GM13976 (cell line): ENCODE results near the gene PPM1H.
"Not testable (repeated sequence)": the region's sequence is repeated elsewhere in the genome, so short reads cannot be mapped to it uniquely, and the experiment has no call there.

Source experiments
- DNase-seq: peaks from one replicate; pipeline ENCODE4 v3.0.0; 2012; ENCODE audit warnings: low spot score
- in situ Hi-C: fragments of 300-500 bp; cut with MboI; formaldehyde crosslinking; loops from one replicate; pipeline ENCODE4 v1.12.0; 2022; ENCODE audit warnings: low sequenced_read_pairs, mixed read lengths, inconsistent platforms; ENCODE audit not compliant: unreplicated experiment
- TF ChIP-seq, protein P1 (sequence below): IDR thresholded peaks from 2 replicates; pipeline ENCODE4 v1.5.1; 2012; ENCODE audit warnings: borderline replicate concordance, mild to moderate bottlenecking; ENCODE audit not compliant: insufficient read depth; ENCODE audit errors: extremely low read depth, missing control alignments, control extremely low read depth

Gene PPM1H

DNA sequence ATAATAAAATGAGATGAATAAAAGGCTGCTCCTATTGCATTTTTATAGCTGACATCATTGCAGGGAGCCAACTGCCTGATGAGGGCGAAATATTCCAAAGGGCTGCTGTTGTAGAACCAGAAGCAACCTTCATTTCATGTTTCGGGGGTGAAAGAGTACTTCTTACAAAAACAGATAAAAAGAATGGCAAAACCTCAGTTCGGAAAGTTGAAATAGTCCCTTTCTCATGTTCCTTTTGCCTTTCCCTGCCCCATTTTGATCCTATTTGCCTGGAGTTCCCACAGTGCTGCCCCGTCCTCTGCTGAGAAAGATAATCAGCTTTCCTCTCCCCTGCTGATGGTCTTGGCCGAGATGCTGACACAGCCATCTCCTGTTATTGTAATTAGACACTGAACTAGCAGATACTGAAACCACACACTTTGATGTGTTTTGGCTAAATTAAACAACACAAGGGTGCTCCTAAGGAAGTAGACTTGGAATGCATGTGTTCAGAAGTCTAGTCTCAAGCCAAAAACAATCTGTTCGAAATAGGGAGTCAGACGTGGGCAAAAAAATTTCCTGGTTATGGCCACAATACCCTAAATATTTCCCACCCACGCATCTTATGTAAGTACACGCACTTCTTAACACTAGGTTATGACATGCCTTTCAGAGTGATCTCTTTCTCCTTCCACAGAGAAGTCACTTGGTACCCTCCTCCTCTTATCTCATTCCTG, 117.2 kb downstream of the PPM1H start:
- TF ChIP-seq, protein P1, sequence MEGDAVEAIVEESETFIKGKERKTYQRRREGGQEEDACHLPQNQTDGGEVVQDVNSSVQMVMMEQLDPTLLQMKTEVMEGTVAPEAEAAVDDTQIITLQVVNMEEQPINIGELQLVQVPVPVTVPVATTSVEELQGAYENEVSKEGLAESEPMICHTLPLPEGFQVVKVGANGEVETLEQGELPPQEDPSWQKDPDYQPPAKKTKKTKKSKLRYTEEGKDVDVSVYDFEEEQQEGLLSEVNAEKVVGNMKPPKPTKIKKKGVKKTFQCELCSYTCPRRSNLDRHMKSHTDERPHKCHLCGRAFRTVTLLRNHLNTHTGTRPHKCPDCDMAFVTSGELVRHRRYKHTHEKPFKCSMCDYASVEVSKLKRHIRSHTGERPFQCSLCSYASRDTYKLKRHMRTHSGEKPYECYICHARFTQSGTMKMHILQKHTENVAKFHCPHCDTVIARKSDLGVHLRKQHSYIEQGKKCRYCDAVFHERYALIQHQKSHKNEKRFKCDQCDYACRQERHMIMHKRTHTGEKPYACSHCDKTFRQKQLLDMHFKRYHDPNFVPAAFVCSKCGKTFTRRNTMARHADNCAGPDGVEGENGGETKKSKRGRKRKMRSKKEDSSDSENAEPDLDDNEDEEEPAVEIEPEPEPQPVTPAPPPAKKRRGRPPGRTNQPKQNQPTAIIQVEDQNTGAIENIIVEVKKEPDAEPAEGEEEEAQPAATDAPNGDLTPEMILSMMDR, result no peak
- no peak for DNase-seq
- in situ Hi-C loops, result no loop called here

DNA sequence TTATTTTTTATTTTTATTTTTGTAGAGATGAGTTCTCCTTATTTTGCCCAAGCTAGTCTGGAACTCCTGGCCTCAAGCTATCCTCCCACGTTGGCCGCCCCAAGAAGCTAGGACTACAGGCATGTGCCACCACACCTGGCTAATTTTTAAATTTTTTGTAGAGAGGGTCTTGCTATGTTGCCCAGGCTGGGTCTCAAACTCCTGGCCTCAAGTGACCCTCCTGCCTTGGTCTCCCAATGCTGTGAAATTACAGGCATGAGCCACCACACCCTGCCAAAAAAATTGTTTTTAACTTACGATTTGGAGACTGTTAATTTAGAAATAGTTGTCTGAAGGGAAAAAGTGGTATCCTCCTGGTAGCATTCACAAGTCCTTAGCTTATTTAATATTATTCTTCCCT, 120.7 kb downstream of the PPM1H start:
- in situ Hi-C loops, result no loop called here
- DNase-seq, result no peak
- TF ChIP-seq, protein P1, result no peak

DNA sequence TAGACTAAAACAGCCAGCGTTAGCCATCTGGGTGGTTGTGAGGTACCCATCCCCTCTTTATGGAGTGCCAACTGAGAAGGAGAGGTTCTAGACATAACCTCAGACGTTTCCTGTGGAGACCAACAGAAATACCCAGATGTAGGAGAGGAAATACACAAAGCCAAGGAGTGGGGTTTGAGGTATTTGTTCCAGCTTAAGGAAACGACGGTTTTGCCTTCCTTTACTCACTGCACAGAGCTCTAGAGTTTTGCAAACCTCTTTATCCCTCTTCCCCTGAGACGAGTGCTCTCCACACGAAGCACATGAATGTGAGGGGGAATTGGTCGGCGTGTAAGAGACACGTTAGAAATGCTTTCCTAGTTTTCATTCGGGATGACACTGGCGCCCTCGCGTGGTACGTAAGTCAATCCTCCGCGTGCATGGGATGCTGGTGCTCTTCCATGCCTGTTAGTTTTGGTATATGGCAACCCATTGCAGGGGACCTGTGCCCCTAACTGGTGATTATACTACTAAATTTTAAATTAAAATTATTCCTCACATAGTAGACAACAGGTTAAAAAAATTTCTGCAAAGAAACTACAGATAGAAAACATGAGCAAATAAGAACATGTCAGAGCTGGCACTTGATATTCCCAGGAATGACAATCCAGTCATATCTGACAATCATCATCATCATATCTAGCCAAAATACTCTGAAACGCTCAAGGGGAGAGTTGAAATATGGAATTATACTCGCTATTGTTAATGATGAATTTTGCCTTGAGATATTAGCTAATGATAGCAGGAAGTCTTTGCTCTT, 121.7 kb downstream of the PPM1H start:
- TF ChIP-seq, protein P1, result peak; percentile 84
- in situ Hi-C loops, result no loop called here
- DNase-seq, result peak; percentile 57

DNA sequence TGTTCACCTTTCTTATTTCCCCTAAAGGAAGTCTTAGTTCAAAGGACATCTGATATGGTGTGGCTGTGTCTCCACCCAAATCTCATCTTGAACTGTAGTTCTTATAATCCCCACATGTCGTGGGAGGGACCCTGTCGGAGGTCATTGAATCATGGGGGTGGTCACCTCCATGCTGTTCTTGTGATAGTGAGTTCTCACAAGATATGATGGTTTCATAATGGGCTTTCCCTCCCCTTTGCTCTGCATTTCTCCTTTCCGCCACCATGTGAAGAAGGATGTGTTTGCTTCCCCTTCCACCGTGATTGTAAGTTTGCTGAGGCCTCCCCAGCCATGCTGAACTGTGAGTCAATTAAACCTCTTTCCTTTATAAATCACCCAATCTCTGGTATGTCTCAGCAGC, 123.5 kb downstream of the PPM1H start:
- in situ Hi-C loops, result not testable (repeated sequence)

DNA sequence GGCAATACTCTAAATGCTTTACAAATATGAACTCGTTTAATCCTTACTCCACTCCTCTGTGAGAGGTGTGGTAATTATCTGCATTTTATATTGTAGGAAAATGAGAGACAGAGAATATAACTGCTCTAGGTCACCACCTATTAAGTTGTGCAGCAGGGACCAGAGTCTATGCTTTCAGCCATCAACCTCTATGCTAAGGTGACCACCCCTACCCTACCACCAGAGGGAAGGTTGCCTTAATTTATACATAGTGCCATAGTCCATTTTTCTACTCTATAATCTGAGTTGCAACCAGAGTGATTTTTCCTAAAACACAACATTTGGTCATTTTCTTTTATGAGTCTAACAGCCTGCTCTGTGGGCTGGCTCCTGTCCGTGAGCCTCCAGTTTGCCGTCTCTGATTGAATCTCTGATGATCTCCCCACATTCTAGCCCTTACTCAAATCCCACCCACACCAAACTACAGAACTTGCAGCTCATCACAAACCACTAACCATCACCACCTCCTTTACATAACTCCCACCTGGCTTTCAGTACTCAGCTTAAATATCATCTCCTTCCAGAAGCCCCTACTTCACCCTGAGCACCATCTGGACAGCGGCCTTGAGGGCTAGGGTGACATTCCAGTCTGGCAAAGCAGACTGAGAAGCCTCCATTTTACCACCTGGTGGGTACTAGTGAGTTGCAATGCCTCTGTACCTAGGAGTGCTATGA, 126.6 kb downstream of the PPM1H start:
- in situ Hi-C loops, result no loop called here
- DNase-seq, result peak; percentile 52
- TF ChIP-seq, protein P1, result no peak

More for the DNA sequence above, 123.5 kb downstream of the PPM1H start:
- DNase-seq, result not testable (repeated sequence)

DNA sequence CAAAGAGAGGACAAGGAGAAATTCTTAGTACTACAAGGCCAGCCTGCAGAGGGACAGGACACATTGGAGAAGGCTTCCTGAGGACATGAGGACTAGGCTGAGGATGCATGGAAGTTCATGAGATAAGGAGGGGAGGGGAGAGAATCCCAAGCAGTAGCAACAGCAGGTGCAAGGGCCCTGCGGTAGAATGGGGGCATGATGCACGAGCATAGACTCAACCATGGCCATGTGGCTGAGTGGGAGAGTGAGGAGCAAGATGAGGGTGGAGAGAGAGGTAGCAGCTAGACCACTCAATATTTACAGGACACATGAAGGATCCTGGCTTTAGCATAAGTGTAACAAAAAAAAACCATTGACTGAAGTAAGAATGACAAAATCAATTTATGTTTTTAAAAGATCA, 128.1 kb downstream of the PPM1H start:
- DNase-seq, result no peak
- TF ChIP-seq, protein P1, result no peak
- in situ Hi-C loops, result no loop called here
